GM21447 (cell line): ENCODE data around the gene AFAP1L2.

Source experiments
- ATAC-seq: cut with Tn5 transposase; IDR thresholded peaks from one replicate; pipeline ENCODE4 v1.9.1; 2021; ENCODE audit not compliant: unreplicated experiment

AFAP1L2 gene

DNA sequence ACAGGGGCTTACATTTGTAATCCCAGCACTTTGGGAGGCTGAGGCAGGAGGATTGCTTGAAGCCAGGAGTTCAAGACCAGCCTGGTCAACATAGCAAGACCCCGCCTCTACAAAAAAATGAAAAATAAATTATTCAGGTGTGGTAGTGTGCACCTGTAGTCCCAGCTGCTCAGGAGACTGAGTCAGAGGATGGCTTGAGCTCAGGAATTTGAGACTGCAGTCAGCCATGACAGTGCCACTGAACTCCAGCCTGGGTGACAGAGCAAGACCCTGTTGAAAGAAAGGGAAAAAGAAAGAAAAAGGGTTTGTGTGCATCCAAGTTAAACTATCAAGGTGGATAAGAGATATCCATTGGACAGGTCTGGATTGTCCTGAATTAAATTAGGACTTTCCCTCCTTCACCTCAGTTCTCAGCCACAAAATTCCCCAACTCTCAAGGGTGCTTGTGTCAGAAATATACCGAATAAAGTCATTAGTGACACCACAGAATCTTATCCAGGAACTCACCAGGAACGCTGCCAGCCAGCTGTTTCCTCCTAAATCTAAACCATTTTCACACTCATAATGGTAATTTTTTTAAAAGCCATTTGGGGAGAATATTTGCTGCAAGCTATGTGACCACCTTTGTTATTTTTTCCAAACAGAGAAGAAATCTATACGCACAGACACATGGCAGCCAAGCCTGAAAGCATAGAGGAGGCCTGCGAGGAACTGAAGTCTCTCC, 12.0 kb downstream of the AFAP1L2 start:
- no peak for ATAC-seq

DNA sequence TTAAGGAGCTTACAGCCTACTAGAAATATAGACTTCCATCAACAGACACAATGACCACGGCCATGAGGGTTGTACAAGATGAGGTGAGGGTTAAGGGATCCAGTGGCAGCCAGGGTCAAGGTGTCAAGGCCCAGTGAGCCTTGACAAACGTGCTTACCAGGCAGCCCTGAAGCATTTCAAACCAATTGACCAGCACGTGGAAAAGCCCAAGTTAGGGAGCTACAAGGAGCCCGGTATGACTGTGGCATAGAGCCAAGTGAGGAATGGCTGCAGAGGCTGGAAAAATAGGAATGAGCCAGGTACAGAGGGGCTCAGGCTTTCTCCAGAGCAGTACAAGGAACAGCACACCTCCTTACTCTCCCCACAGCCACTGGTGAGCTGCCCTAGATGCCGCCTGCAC, 12.7 kb downstream of the AFAP1L2 start:
- no peak for ATAC-seq

DNA sequence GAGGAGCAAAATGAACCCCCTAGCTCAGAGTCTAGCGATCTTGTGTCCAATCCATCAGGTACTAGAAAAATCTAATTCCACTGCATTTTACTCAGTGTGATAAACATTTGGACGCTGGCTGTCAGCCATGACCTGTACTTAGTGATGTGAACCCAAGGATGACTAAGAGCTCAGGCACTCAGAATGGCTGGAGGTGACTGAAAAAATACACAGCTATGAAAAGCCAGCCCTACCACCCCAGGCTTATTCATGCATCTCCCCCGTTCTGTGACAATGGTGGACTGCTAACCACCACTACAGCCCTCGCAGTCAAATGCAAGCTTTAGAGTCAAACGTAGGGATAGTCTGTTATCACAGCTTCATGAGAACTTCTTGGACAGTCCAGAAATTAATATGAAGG, 14.9 kb downstream of the AFAP1L2 start:
- no peak for ATAC-seq

DNA sequence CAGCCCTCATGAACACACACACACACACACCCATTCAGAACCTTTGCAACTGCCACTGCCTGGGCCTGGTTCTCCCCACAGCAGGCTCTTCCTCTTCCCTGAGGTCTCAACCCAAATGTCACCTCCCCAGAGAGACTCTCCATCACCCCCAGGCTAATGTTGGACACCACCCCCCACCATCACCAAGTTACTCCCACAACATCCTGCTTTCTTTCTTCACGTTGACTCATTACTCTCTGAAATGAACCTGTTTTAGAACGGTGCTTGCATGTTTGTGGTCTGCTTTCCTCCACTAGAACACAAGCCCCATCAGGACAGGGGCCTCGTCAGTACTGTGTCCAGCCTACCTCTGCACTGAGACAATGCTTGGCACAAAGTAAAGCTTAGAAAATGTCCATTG, 16.0 kb downstream of the AFAP1L2 start:
- ATAC-seq: peak; percentile 61

DNA sequence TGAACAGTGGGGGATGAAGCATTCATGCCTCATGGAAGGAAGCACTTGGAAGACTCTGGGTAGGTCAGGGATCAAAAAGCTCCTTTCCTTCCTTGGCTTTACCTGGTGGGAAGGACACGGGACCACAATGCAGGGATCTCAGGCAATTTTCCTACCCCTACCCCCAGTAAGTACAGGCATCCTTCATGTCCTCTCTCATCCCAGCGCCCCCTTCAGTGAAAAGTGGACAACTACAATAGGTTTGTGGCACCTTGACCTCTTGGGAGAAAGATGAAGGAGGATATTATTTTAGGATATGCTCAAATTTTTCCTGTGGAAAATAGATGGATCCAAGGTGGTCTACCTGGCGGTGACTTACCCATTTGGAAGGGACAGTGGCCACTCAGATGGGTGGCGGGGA, 16.5 kb downstream of the AFAP1L2 start:
- no peak for ATAC-seq

DNA sequence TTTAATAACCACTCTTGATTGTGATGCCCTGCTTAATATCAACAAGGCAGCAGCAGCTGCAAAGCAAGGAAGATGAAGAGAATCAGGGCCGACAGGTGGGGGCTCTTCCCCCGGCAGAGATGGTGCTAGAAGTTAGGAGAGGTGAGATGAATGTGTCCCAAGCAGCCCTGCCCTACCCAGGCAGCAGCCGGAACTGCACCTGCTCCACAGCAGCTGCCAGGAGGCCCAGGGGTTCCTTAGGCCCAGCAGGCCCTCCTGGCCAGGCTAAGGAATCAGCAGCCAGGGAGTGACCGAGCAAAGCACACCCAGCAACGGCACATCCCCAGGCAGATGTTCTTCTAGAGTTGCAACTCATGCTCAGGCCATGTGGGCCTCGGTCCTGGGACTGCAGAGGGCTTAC, 17.9 kb downstream of the AFAP1L2 start:
- ATAC-seq: no peak

DNA sequence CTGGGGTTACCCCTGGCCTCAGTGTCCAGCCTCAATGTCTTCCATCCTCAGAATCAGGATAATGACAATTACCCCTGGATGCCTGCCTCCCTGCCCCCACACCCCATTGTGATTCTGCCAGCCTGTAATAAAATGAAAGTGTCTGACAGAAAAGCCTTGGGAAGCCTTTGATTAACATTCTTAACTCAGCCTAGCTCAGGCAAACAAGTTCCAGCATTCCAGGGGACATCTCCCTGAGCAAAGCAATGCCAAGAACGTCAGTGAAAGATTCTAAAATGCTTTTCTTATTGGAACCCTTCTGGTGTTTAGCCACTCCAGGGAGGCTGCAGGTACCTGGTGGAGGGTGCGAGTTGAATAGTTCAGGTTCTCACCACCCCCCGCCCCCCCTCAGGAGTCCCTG, 18.7 kb downstream of the AFAP1L2 start:
- ATAC-seq: no peak

DNA sequence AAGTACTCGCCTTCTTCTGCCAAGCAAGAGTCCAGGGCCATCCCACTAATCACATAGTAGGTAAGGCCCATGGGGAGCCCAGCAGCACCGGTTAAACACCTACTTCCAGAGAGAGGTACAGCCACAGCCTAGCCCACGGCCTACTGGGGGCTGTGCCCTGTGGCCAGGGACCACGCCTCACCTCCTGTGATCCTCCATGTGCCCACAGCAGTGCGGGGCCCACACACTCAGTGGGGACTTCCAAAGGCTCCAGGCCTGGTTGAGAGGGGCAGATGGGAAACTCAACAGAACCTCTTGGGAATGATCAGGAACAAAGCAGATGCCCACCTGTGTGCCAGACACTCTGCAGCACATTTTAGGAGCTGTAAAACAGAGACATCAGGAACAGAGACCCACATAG, 19.7 kb downstream of the AFAP1L2 start:
- ATAC-seq: no peak

DNA sequence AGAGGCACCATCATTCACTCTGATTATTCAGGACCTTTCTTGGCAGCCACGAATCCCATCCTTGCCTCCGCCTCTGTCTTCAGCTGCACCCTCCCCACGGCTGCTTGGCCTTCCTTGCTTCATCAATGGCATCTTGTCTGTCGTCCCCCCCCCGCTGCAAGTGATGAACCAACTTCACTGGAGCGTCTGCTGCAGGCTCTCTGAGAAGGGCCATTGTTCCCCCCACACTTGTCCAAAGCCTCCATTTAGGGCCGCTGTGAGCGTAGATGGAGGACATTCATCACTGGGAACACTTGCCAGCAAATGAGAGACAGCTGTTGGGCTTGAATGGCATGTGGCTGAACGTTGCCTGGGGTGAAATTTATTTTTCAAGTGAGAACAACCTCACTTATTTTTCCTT, 20.1 kb downstream of the AFAP1L2 start:
- no peak for ATAC-seq

DNA sequence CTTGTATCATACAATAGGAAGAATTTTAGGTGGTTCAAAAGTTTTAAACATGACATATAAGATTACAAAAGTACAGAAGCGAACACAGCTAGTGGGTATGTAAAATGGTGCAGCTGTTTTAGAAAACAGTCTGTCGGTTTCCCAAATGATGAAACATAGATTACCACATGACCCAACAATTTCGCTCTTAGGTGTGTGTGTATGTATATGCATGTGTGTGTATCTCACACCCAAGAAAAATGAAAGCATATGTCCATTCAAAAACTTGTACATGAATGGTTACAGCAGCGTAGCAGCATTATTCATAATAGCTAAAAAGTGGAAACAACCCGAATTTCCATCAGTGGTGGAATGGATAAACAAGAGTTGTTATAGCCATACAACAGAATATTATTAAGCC, 23.5 kb downstream of the AFAP1L2 start:
- ATAC-seq: no peak

DNA sequence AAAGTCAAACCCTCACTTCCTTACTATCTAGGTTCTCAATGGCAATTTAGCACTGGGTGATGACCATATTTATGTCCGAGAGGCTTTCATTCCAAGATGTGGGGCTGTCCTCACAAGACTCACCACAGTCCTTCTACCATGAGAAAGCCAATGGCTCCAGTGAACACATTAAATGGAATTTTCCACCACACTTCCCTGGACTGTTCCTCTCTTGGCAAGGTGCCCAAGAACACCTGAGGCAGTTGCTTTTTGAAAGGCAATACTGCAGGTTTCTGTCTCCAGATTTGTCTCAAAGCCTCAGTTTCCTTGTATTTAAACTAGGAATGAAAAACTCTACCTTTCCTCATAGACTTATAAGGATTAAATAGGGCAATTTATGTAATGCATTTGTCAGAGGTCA, 24.2 kb downstream of the AFAP1L2 start:
- ATAC-seq: no peak

DNA sequence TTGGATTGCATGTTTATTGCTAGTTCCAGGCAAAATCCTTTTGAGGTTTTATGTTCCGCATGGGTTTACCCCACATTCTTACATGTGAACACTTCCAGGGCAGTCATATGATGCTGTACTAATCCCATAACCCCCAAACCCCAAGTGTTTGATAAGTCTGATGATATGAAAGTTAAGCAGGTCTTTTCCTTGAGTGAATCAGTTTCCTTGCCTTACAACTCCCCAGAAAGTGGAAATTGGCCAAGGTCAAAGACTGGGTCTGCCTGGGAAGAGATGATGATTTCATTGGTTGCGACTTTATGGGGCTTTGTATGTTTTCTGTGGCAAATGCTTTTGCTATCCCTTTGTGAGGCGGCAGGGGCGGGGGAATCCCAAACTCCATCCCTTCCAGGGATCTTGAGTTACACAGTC, 24.7 kb downstream of the AFAP1L2 start:
- no peak for ATAC-seq

DNA sequence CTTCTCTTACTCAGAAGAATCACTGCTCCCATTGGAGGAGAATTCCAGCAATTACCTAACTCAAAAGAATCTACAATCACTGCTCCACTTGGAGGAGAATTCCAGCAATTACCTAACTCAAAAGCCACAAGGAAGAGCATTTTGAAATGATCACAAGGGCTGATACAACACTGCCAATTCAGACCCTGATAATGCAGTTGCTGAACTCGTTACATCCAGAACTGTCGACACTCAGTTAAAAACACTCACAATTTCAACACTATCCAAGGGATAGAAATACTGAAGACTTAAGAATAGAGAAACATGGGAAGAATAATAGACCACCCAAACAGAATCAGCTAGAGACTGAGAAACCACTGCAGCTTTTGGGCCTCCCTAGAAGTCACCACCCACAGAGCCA, 27.8 kb downstream of the AFAP1L2 start:
- ATAC-seq: no peak

DNA sequence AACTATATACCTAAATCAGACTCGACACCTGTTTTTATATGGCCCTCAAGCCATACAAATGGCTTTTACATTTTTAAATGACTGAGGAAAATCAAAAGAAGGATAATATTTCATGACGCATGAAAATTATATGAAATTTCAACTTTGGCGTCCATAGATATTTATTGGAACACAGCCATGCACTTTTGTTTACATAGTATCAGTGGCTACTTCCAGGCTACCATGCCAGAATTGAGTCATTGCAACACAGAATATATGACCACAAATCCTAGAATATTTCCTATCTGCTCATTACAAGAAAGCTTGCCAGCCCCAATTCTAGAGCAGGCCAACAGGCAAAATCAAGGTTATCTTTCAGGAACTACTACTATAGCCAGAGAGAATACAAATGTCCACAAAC, 29.3 kb downstream of the AFAP1L2 start:
- no peak for ATAC-seq

DNA sequence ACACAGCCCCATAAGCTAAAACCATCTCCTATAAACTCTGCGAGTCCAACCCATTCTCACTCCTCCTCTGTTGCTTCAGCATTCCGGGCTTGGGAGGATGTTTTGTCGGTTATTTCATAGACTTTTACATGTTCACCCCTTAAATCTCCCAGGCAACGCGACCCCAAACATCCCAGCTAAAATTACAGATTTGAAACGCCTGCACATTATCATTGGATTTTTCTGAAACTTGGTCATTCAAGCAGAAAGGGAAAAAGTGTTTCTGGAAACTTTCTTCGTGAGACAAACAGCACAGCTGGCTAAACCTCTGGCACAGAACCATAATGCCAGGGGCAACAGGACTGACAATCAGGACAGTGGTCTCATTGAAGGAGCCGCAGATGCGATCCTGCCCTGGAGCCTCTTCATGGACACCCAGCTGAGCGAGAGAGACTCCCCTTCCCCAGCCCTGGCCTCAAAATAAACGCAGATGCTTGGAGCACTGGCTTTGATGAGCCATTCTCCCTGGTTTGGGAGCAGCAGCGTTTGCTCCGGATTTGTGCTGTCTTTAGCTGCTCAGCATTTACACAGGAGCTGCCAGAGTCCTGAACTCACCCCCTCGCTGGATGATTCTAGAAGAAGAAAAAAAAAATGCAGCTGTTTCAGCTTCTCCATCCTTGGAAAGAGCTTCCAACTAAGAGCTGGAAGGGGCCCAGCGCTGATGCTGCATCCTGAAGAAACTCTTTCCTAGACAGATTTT, 30.1 kb downstream of the AFAP1L2 start:
- ATAC-seq: no peak

DNA sequence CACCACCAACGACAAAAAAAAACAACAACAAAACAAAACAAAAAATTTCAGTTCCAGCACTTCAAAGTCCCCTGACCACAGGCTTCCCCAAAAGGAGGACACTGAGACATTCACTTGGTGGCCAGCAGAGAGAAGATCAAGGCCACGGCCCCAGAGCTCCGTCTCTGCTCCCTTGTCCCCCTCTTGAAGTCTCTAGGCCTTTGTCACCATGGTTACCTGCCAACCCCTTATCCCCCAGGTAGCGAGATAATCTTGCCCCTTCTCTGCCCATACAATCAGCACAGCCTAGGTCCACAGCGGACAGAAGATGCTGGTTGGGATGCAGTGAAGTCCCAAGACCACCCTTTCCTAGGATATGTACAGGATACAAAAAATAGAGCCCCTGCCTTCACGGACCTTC, 30.7 kb downstream of the AFAP1L2 start:
- ATAC-seq: no peak

DNA sequence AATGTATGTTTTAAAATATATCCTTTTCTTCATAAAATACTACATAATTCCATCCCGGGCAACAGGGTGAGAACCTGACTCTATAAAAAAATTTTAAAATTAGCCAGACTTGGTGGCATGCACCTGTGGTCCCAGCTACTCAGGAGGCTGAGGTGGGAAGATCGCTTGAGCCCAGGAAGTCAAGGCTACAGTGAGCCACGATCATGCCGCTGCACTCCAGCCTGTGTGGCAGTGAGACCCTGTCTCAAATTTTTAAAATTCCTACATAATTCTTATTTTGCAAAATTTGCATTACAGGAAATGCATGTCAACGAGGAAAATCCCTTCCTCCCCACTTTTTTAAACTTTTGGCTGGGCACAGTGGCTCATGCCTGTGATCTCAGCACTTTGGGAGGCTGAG, 31.3 kb downstream of the AFAP1L2 start:
- no peak for ATAC-seq

DNA sequence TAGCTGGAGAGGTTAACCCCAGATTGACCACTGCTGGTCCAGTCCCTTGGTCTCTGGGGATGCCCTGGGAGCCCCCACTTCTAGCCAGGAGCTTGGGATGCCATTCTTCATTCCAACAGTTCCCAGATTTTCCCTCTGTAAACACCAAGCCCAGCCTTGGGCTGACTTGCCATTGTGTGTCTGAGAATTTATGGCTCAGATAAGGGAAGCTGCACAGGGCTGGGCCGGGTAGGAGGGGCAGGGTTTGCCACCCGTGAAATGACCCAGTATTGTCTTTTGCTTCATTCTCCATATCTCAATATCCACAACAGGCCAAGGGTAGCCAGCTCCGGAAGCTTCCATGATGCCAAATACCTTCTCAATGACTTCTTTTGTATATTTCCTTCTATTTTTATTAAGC, 32.1 kb downstream of the AFAP1L2 start:
- no peak for ATAC-seq

DNA sequence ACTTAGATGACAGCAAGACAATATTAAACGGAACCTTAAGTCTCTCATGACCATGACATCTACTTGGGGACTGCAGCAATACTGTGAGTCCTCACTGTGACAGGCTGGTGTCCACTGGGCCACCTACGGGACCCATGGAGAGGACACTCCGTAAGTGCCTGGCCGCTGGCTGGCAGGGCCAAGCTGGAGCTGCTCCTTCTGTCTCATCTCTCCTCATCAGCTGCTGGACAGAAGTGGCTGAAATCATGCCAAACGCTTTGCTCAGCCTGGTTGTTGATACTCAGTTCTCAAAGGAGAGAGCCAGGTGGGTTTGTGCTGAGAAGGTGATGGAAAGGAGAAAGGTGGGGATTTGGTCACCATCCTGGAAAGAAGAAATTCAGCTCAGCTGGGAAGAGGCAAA, 33.3 kb downstream of the AFAP1L2 start:
- ATAC-seq: no peak

DNA sequence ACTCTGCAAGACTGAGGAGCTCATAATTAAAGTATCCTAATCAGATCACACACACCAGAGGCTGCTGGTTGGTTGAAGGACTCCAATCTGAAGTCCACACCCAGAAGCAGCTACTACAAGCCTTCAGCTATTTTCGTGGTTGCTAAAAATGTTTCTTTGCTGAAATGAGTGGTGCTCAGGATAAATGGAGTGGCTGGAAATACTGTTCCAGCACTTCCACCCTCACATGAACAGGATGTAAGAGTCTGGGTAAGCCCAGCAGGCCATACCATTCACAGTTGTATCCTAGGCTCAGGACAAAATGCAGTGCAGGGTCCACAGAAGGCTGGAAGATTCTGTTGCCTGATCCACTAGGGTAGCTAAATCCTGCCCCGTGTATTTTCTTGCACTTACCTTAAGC, 34.1 kb downstream of the AFAP1L2 start:
- no peak for ATAC-seq

DNA sequence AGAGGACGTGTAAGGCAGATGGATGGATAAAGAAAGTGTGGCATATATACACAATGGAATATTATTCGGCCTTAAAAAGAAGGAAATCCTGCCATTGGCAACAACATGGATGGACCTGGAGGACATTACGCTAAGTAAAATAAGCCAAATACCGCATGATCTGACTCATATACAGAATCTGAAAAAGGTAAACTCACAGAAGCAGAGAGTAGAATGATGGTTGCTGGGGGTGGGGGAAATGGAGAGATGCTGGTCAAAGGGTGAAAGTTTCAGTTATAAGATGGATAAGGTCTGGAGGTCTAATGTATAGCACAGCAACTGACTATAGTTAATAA, 36.3 kb downstream of the AFAP1L2 start:
- ATAC-seq: no peak

DNA sequence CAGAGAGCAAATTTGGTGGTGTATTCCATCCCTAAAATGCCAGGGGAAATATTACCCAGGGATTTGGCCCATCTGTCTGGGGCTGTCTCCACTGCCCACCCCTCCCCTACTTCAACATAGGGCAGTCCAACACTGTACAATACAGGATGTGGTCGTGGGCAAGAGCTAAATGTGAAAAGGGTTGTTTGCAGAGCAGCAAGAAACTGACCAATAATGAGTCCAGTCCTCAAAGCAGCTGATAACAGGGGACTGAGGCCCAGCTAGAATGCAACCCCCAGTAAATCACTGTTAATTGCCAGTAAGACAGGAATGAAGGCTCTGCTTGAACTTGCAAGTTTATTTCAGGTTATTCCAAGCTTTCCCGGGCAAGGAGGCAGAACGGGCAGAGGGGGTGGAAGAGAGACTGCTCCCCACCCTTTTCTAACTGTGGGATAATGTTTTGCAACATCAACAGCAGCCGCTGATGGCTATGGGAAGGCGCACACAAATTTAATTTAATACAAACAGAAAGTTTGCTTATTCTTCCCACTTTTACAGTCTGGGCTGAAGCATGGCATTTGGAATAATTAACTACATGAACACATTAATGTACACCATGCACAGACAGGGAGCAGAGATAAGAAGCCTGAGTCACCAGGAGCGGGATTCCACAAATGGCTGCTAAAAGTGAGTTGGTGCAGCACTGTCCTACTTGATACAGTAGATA, 36.8 kb downstream of the AFAP1L2 start:
- no peak for ATAC-seq
